Measurements from ENCODE around the gene B4GALT1. TPM values are rescaled to one million over a fixed set of nuclear protein-coding genes. Genes with fewer than 3 reads are reported as not detected.

The B4GALT1 gene
- total and polyA plus RNA-seq, 5 experiments from 2014 or later, result 15.1 to 30.8 (median 24.2) TPM

DNA sequence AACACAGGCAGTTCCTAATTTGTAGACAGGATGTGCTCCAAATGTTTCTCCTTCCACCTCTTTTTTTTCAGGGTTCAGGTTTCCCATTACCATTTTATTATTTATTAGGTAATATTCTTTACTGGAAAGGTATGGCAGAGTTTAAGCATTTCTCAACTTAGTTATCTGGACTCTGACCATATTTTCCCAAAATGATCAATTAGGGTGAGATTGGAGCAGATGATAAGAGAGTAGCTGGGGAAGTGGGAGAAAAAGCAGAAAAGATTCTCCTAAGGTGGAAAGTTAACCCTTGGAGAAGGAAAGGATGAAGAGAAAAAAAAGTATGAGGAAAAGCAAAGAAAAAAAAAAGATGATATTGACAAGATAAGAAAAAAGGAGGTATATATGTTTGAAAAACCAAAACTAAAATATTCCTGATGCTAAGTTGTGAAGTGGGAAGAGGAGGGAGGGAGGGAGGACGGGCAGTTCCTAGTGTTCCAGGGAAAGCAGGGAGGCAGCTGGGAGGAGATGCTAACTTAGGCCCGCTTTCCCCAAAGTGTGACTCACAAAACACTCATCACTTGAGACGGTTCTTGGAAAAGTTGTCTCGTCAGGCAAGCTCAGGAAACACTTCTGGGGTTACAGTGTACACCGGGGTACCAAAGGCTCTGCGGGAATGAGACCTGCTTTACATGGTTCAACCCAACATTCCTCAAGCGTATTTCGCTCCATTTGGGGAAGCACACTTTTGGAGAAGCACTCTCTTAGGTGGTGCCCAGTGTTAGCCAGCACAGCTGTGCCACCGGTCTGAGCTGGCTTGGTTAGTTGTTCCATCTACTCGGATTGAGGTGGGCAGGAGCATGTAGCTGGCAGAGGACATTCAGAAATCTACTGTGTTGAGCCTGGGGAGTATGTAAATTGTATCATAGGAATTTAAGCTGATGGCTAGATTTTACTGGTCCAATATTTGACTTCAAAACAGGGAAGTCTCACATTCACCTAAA, 35.1 kb downstream of the B4GALT1 start:
- no peak overlapping the region for H3K4me3 Mint-ChIP-seq
- no peaks in the 10 kb centered on the region for H3K27me3 Mint-ChIP-seq
- ATAC-seq (no peak), DNase-seq (no peak)
- H3K4me1 Mint-ChIP-seq, result peaks cover 21 to 87% (median 56%) of the 10 kb centered on the region in 4 donors
- H3K27ac Mint-ChIP-seq, result peak overlapping the region in 7 of 10 donors; percentile 49 to 95 (median 72)
- H3K36me3 Mint-ChIP-seq, result peaks cover 0 to 75% (median 28%) of the 10 kb centered on the region in 3 donors
- POLR2A ChIA-PET, result interaction anchor here (1.0 to 1.3 kb wide), 2 partner anchors 32 to 38 kb away, joined by 3 read pairs; no protein-coding TSS in a partner anchor
- H3K9me3 Mint-ChIP-seq, result no peaks in the 10 kb centered on the region

DNA sequence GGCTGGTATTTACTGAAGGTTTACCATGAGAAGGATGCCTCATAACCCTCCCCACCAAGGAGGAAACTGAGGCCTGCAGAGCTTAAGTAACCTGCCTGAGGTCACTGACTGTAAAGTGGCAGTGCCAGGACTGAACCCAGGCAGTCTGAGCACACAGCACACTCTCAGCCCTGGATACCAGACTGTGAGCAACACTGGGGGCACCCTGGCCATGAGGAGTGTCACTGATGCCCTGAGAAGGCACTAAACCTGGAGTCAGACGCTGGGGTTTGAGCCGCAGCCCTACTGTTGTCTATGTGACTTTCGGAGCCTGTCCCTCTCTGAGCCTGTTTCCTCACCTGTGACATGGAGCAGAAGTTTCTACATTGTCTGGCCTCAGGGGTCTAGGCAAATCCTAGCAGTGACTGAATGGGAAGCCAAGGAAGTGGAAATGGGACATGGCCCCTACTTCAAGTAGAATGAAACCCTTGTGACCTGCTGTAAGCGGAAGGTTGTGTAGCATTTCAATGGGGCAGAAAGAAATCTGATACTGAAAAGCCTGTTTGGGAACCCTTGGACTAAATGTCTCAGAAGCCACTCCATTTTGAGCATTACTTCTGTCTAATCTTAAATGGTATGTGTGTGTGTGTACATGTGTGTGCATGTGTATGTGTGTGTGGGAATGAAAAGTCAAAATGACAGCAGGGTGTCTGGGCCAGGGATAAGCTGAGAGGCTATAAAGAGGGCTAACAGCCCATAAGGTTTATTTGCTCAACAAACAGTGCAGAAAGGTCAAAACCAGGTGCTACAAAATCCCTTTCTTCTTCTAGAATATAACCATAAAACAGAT, 36.0 kb downstream of the B4GALT1 start:
- Mint-ChIP-seq H3K27ac (peak overlapping the region in 9 of 10 donors; percentile 40 to 95 (median 77)), H3K36me3 (peaks cover 0 to 83% (median 28%) of the 10 kb centered on the region in 3 donors), H3K4me3 (no peak overlapping the region), H3K27me3 (no peaks in the 10 kb centered on the region), H3K4me1 (peaks cover 14 to 85% (median 53%) of the 10 kb centered on the region in 4 donors), H3K9me3 (no peaks in the 10 kb centered on the region)
- ATAC-seq (no peak), DNase-seq (no peak)
- POLR2A ChIA-PET, result interaction anchor here (0.9 to 1.3 kb wide), 2 partner anchors 9 to 32 kb away, joined by 3 to 7 read pairs; no protein-coding TSS in a partner anchor

DNA sequence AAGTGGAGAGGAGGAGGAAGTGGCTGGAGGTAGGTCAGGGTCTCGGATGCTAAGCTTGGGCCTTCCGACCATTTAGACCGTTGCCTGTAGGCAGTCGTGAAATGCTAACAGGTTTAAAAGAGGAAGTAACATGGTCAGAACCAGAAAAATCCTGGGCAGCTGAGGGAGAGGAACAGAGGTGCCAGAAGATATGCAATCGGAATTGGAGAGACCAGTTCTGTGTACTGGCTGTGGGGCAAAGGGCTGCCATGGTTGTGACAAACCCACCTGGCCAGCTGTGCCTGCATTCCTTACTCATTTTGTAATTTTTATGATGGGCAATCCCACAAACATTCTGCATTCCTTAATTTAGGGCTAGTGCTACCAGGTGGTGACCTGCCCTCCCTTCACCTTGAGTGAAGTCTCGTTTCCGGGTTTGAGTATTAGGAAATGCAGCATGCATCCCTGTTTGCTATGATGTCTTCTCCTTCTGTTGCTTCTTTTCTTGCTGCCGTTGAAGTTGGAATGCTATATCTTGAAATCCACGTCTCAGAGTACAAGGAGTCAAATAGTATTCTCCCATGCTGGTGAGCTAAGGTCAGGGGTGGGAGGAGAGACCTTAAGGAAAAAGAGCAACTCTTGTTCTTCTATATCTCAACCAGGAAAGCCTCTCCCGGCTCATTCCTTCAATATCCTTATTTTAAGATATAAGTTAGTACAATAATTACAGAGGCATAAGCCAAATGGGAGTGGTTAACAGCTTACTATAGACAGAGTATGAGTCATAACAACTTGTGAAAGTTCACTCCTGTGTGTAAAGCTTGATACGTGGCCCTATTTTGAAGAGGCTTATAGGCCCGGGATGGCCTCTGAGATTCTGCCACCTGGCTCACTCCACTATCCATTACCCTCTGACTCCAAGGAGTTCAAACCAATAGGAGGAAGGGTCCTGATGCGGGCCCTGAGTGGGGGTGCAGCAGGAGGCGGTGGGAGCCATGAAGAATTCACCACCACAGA, 37.0 kb downstream of the B4GALT1 start:
- POLR2A ChIA-PET, result interaction anchor here (0.9 kb wide), 1 partner anchor 10 kb away, joined by 7 read pairs; no protein-coding TSS in a partner anchor
- peak overlapping the region; percentile 9 to 95 (median 76) for H3K27ac Mint-ChIP-seq
- no peak for DNase-seq
- H3K4me3 Mint-ChIP-seq, result peak overlapping the region in 1 of 10 donors; percentile 75
- peaks cover 11 to 85% (median 52%) of the 10 kb centered on the region in 4 donors for H3K4me1 Mint-ChIP-seq
- no peaks in the 10 kb centered on the region for H3K9me3 Mint-ChIP-seq
- no peaks in the 10 kb centered on the region for H3K27me3 Mint-ChIP-seq
- H3K36me3 Mint-ChIP-seq, result peaks cover 0 to 84% (median 29%) of the 10 kb centered on the region in 3 donors
- ATAC-seq, result peak in 1 of 2 donors; percentile 43

DNA sequence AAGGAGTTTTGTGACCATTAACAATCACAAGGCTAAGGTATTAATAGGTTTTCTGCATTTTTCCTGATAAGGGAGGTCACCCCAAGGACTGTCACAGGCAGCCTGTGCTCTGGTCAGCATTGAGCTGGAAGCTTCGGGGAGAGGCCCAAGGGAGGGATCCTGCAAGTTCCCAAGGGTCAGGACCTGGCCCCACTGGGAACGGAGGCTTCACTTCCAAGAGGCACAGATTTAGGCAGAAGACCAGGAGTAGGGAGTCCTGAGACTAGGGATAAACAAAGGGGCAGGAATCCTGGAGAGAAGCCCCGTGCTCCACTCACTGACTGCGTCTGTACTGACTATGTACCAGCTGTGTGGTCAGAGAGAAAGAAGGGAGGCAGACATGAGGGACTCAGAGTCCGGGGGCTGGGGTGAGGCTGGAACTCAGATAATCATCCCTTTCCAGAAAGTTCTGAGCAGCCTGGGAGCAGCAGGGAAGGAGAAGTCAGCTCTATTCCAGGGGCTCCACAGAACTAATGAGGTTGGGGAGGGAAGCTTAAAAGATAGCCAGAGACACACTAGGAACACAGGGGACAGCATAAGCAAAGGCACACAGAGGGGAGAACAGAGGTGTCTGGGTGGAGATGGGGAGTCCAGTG, 37.8 kb downstream of the B4GALT1 start:
- Mint-ChIP-seq H3K36me3 (peaks cover 0 to 82% (median 30%) of the 10 kb centered on the region in 3 donors), H3K4me1 (peaks cover 15 to 85% (median 54%) of the 10 kb centered on the region in 4 donors), H3K27me3 (no peaks in the 10 kb centered on the region), H3K27ac (peak overlapping the region in 6 of 10 donors; percentile 6 to 84 (median 54)), H3K9me3 (no peaks in the 10 kb centered on the region), H3K4me3 (no peak overlapping the region)
- no peak for DNase-seq
- POLR2A ChIA-PET, result no interaction called here
- no peak for ATAC-seq

DNA sequence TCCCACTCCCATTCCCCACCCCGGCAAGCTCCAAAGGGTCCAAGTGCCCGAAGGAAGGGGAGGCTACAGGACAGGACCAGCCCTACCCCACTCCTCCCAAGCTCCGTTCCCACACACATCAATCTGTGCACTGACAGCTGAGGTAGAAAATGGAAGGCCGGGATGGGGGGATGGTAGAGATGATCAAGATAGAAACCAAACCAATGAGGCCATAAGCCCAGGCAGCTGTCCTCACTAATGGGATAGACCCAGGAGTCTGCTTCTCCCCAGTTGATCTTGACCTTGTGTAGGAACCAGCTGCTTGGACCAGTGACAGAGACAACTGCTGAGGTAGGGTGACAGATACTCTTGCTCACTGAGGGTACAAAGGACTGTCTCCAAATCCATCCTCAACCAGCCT, 38.6 kb downstream of the B4GALT1 start:
- DNase-seq (no peak), ATAC-seq (no peak)
- H3K4me1 Mint-ChIP-seq, result peaks cover 15 to 85% (median 52%) of the 10 kb centered on the region in 4 donors
- H3K27ac Mint-ChIP-seq, result peak overlapping the region in 6 of 10 donors; percentile 15 to 76 (median 58)
- H3K9me3 Mint-ChIP-seq, result no peaks in the 10 kb centered on the region
- POLR2A ChIA-PET, result interaction anchor here (0.6 kb wide), 1 partner anchor 21 kb away, joined by 4 read pairs; no protein-coding TSS in a partner anchor
- no peaks in the 10 kb centered on the region for H3K27me3 Mint-ChIP-seq
- H3K4me3 Mint-ChIP-seq, result no peak overlapping the region
- peaks cover 0 to 83% (median 30%) of the 10 kb centered on the region in 3 donors for H3K36me3 Mint-ChIP-seq

DNA sequence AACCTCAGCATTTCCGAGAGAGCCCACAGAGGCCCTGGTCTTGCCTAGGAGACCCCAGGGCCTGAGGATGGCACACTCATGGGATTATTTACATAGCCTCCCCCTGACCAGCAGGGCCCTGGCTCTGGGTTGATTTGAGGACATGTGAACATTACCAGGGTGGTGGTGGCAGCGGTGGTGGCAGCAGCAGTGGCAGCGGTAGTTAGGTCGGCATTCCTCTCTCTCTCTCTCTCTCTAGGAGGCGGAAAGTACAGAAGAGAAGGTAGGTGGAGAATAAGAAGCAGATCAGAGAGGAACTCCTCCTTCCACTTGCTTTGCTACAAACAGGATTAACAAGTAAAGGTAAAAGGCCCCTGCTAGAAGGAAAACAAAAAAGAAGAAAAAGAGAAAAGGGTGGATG, 39.3 kb downstream of the B4GALT1 start:
- H3K4me1 Mint-ChIP-seq, result peaks cover 15 to 86% (median 53%) of the 10 kb centered on the region in 4 donors

DNA sequence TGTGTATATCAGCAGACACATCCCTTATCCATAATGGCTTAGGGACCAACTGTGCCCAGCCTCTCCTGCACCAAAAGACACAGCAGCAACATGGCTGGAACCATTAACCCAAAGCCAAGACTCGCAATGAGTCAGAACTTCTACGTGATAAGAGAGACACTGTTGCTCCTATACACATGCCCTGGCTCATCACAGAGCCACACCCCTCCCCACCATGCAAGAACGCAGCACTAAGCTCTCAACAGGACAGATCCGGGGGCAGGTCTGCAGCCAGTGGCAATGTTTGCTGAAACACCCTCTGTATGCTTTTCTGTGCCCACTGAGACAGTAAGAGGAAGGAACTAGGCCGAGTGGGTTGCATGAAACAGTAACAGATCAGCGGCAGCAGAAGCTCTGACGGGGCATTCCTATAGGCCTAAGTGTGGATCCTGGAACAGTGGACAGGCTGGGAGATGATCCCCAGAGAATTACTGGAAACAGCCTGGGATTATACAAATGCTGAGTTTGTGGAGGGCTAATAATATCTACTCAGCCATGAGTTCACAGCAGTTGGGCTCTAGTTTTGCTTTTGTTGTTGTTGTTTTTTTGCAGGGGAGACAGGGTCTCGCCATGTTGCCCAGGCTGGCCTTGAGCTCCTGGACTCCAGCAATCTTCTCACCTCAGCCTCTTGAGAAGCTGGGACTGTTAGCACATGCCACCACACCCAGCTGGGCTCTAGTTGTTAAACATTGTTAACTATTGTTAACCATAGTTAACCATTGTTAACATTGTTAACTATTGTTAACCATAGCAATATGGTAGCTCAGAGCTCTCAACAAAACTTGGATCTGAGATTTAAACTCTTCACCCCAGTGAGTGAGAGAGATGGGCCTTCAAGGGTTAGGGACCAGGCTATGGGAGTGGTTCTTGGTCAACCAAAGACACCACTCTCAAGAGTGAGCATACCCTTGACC, 41.0 kb downstream of the B4GALT1 start:
- H3K4me1 Mint-ChIP-seq, result peaks cover 15 to 84% (median 52%) of the 10 kb centered on the region in 4 donors
- no peaks in the 10 kb centered on the region for H3K27me3 Mint-ChIP-seq
- H3K36me3 Mint-ChIP-seq, result peaks cover 0 to 72% (median 20%) of the 10 kb centered on the region in 3 donors
- H3K4me3 Mint-ChIP-seq, result peak overlapping the region in 2 of 10 donors; percentile 34 to 67
- DNase-seq (peak in 2 of 10 donors; percentile 37 to 67), ATAC-seq (peak; percentile 29 to 49)
- H3K27ac Mint-ChIP-seq, result peak overlapping the region in 9 of 10 donors; percentile 20 to 89 (median 65)
- POLR2A ChIA-PET, result interaction anchor here (0.9 kb wide), 1 partner anchor 15 kb away, joined by 3 read pairs; no protein-coding TSS in a partner anchor
- H3K9me3 Mint-ChIP-seq, result no peaks in the 10 kb centered on the region

More for the DNA sequence above, 39.3 kb downstream of the B4GALT1 start:
- ATAC-seq (no peak), DNase-seq (no peak)
- Mint-ChIP-seq H3K9me3 (no peaks in the 10 kb centered on the region), H3K36me3 (peaks cover 0 to 80% (median 26%) of the 10 kb centered on the region in 3 donors), H3K27ac (peak overlapping the region in 6 of 10 donors; percentile 37 to 85 (median 52)), H3K27me3 (no peaks in the 10 kb centered on the region), H3K4me3 (no peak overlapping the region)
- POLR2A ChIA-PET, result no interaction called here

DNA sequence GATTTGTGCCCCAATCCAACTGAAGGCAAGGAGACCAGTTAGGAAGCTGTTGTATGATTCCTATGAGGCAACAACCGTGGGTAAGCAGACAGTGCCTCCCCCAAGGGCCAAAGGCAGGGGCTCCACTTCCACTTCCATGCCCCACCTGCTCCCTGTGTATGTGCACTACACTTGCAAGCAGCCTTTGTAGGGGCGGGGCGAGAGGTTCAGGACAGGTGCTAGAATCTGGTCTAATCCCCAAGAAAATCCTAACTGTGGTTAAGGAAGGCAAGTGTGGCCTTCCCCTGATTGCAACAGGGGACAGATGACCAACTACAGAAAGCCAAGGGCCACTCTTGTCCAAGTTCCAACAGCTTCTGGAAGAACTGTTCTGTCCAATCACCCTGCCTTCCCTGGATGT, 41.7 kb downstream of the B4GALT1 start:
- ATAC-seq (no peak), DNase-seq (no peak)
- no peaks in the 10 kb centered on the region for H3K27me3 Mint-ChIP-seq
- peaks cover 13 to 84% (median 55%) of the 10 kb centered on the region in 4 donors for H3K4me1 Mint-ChIP-seq
- peak overlapping the region in 5 of 10 donors; percentile 65 to 90 (median 73) for H3K27ac Mint-ChIP-seq
- POLR2A ChIA-PET, result interaction anchor here (0.7 kb wide), 1 partner anchor 21 kb away, joined by 3 read pairs; no protein-coding TSS in a partner anchor
- no peaks in the 10 kb centered on the region for H3K9me3 Mint-ChIP-seq
- peak overlapping the region in 1 of 10 donors; percentile 67 for H3K4me3 Mint-ChIP-seq
- peaks cover 0 to 70% (median 20%) of the 10 kb centered on the region in 3 donors for H3K36me3 Mint-ChIP-seq

DNA sequence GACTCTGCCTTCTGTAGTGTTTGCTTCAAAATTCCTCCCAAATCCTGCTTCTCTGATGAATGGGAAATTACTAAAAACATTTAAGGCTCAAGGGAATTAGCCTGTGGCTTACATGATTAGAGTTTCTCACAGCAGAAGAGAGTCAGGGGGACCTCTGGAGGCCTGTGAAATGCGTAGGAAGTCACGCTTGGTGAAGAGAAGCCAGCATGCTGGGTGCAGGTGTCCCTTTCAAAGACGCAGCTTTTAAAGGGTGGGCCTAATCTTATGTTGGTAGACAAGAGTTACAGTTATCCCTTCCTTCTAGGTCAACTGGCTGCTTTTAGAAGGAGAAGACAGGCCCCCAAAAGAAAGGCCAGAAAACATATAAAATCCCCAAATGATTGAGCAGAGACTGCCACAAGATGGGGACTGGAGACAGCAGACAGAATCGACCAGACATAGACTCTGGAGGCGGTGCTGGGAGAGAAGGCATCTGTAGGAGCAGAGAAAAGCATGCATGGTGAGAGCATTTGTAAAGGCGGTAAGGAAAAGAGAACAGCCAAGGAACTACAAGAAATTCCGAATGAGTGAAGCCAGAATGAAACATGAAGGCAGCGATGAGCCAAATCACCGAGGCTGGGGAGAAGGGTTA, 42.3 kb downstream of the B4GALT1 start:
- H3K36me3 Mint-ChIP-seq, result peaks cover 0 to 70% (median 17%) of the 10 kb centered on the region in 3 donors
- DNase-seq, result no peak
- POLR2A ChIA-PET, result interaction anchor here (0.6 to 0.7 kb wide), 2 partner anchors 21 to 45 kb away, joined by 3 read pairs; no protein-coding TSS in a partner anchor
- H3K27me3 Mint-ChIP-seq, result no peaks in the 10 kb centered on the region
- peak overlapping the region in 9 of 10 donors; percentile 7 to 90 (median 65) for H3K27ac Mint-ChIP-seq
- no peaks in the 10 kb centered on the region for H3K9me3 Mint-ChIP-seq
- H3K4me3 Mint-ChIP-seq, result peak overlapping the region in 1 of 10 donors; percentile 34
- peaks cover 13 to 82% (median 57%) of the 10 kb centered on the region in 4 donors for H3K4me1 Mint-ChIP-seq
- ATAC-seq, result peak in 1 of 2 donors; percentile 45

Data from naive thymus-derived CD8-positive, alpha-beta T cell (primary cell).